K562 (cell line): ENCODE measurements around the gene PTPN5. TPM values are rescaled to one million over a fixed set of nuclear protein-coding genes. Genes with fewer than 3 reads are reported as not detected.

Experiments
- ATAC-seq: fragments of 200-7000 bp; cut with Tn5 transposase; 3 replicates; pipeline ENCODE4 v1.9.1; 2020; ENCODE audit warnings: moderate library complexity
- BruUV-seq: library from RNA; stranded (reverse); fragments of 400-500 nt; replicated peaks from 2 replicates; lab custom pipeline; 2021; lab: Mats Ljungman, UMichigan
- CTCF ChIA-PET: fragments of 300-600 bp; formaldehyde crosslinking; extraction: SDS; loops from one replicate; lab custom pipeline; 2021; ENCODE audit warnings: low intra/inter-chr PET ratio; lab: Yijun Ruan, JAX
- POLR2A ChIA-PET: fragments of 300-600, 350-650 bp; sonication (Branson Sonifier 250); formaldehyde crosslinking; extraction: SDS; loops from one replicate; lab custom pipeline; 2021; ENCODE audit warnings: antibody characterized with exemption, inconsistent platforms; lab: Yijun Ruan, JAX
- DNase-seq, 4 experiments: peaks; one replicate each; pipeline versions ENCODE4 v3.0.0 to v3.0.0-alpha.2; 2011 to 2018; ENCODE audit warnings: low spot score in 3 of 4, mixed read lengths in 3 of 4; ENCODE audit errors: extremely low read depth in 1 of 4
- FAIRE-seq: peaks from 2 replicates; lab custom pipeline; 2011; peaks lifted over from hg19 to GRCh38; lab: Jason Lieb, UNC
- H2AFZ ChIP-seq: 2 replicates; pipeline ENCODE4 v1.6.0; 2011; ENCODE audit warnings: low read depth, low read length, control low read depth, inconsistent platforms
- H3K27ac ChIP-seq: fragments of 200-600 bp; 3 replicates; pipeline ENCODE4 v1.8.0; 2011; ENCODE audit warnings: low read depth, mild to moderate bottlenecking, control low read depth, inconsistent platforms, low read length, moderate library complexity, mixed read lengths; ENCODE audit errors: extremely low read depth
- H3K27me3 ChIP-seq, 2 experiments: fragments of 300-600 bp in 1 of 2; 2 replicates in 1 of 2; 3 replicates in 1 of 2; pipeline versions ENCODE4 v1.6.0 to v1.8.0; 2011; ENCODE audit warnings: inconsistent platforms in 2 of 2, low read length in 2 of 2, mild to moderate bottlenecking in 1 of 2, mixed read lengths in 1 of 2, moderate library complexity in 1 of 2; ENCODE audit not compliant: control insufficient read depth in 2 of 2, insufficient read depth in 2 of 2
- H3K36me3 ChIP-seq: fragments of 300-600 bp; 3 replicates; pipeline ENCODE4 v1.8.0; 2011; ENCODE audit warnings: mild to moderate bottlenecking, low read length, inconsistent platforms; ENCODE audit not compliant: control insufficient read depth, insufficient read depth
- H3K4me1 ChIP-seq, 2 experiments: fragments of 200-600 bp in 1 of 2; replicated peaks in 1 of 2; 2 replicates in 1 of 2; 3 replicates in 1 of 2; pipeline versions ENCODE4 v1.5.1 to v1.8.0; 2011; ENCODE audit warnings: inconsistent platforms in 2 of 2, low read length in 2 of 2, mild to moderate bottlenecking in 1 of 2, mixed read lengths in 1 of 2, moderate library complexity in 1 of 2; ENCODE audit not compliant: control insufficient read depth in 2 of 2, insufficient read depth in 2 of 2
- H3K4me2 ChIP-seq: 2 replicates; pipeline ENCODE4 v1.6.1; 2011; ENCODE audit warnings: low read length, control low read depth, inconsistent platforms, mixed read lengths; ENCODE audit not compliant: insufficient read depth
- H3K4me3 ChIP-seq: fragments of 200-600 bp; sonication (generic), shearing (Covaris generic); 2 replicates; pipeline ENCODE4 v1.5.1; 2016; ENCODE audit warnings: control low read depth, inconsistent platforms
- H3K79me2 ChIP-seq: fragments of 200-600 bp; 3 replicates; pipeline ENCODE4 v1.8.0; 2011; ENCODE audit warnings: low read length, inconsistent platforms; ENCODE audit not compliant: control insufficient read depth, insufficient read depth
- H3K9ac ChIP-seq, 2 experiments: 2 replicates each; pipeline versions ENCODE4 v1.6.0 to v1.6.1; 2011; ENCODE audit warnings: low read depth in 2 of 2, low read length in 2 of 2, control low read depth in 1 of 2, inconsistent platforms in 1 of 2, mild to moderate bottlenecking in 1 of 2, mixed read lengths in 1 of 2; ENCODE audit not compliant: insufficient read depth in 1 of 2
- H3K9me1 ChIP-seq: one replicate; pipeline ENCODE4 v1.6.0; 2011; ENCODE audit warnings: inconsistent platforms, mild to moderate bottlenecking, low read length, moderate library complexity; ENCODE audit not compliant: control insufficient read depth, insufficient read depth
- H3K9me3 ChIP-seq: replicated peaks from 2 replicates; pipeline ENCODE4 v1.5.1; 2011; ENCODE audit warnings: low read depth, low read length, inconsistent platforms; ENCODE audit not compliant: control insufficient read depth, insufficient read depth
- H4K20me1 ChIP-seq: replicated peaks from 2 replicates; pipeline ENCODE4 v1.6.1; 2011; ENCODE audit warnings: low read length, inconsistent platforms, mixed read lengths; ENCODE audit not compliant: control insufficient read depth, insufficient read depth
- ARID2 ChIP-seq: fragments of 450-650 bp; IDR thresholded peaks from 2 replicates; pipeline ENCODE4 v1.6.1; 2017; ENCODE audit warnings: antibody characterized with exemption, mild to moderate bottlenecking
- CREB1 ChIP-seq, 2 experiments: sonication (generic) in 1 of 2; formaldehyde crosslinking in 1 of 2; IDR thresholded peaks; 2 replicates each; pipeline versions ENCODE4 v1.6.1 to v1.8.0; 2012 to 2022; ENCODE audit warnings: inconsistent platforms in 1 of 2, mild to moderate bottlenecking in 1 of 2, missing genetic modification reagents in 1 of 2, moderate library complexity in 1 of 2
- CREB3L1 ChIP-seq: fragments of 450-650 bp; IDR thresholded peaks from 2 replicates; pipeline ENCODE4 v1.6.1; 2014; ENCODE audit warnings: low read depth, mild to moderate bottlenecking, moderate library complexity, borderline replicate concordance
- DNMT1 ChIP-seq: fragments of 450-650 bp; IDR thresholded peaks from 2 replicates; pipeline ENCODE4 v1.6.1; 2016; ENCODE audit warnings: antibody characterized with exemption, mild to moderate bottlenecking
- FIP1L1 ChIP-seq: fragments of 200-400 bp; formaldehyde crosslinking; IDR thresholded peaks from 2 replicates; pipeline ENCODE4 v1.6.1; 2018; ENCODE audit warnings: mild to moderate bottlenecking, low read depth, low read length; ENCODE audit not compliant: poor library complexity, severe bottlenecking
- IRF2 ChIP-seq: sonication (generic); formaldehyde crosslinking; IDR thresholded peaks from 2 replicates; pipeline ENCODE4 v1.8.1; 2022; ENCODE audit warnings: mild to moderate bottlenecking, missing genetic modification reagents
- PRDM10 ChIP-seq: fragments of 450-650 bp; IDR thresholded peaks from 2 replicates; pipeline ENCODE4 v1.6.1; 2018; ENCODE audit not compliant: partially characterized antibody
- XRCC3 ChIP-seq: fragments of 450-650 bp; IDR thresholded peaks from 2 replicates; pipeline ENCODE4 v1.6.1; 2017; ENCODE audit warnings: mild to moderate bottlenecking, moderate library complexity
- ZNF316 ChIP-seq: fragments of 450-650 bp; IDR thresholded peaks from 2 replicates; pipeline ENCODE4 v1.6.1; 2016
- ZNF449 ChIP-seq: fragments of 250-450 bp; sonication (Bioruptor Pico); IDR thresholded peaks from 2 replicates; pipeline ENCODE4 v1.8.0; 2022; ENCODE audit warnings: moderate library complexity, mild to moderate bottlenecking, inconsistent platforms
- WGBS: fragments of 100-300 bp; shearing (Covaris generic); methylation state at CpG from one replicate; pipeline ENCODE4 v1.1.6; 2016; ENCODE audit warnings: low coverage, mixed read lengths; ENCODE audit not compliant: insufficient coverage; ENCODE audit errors: missing lambda C conversion rate; 5-methylcytosine and 5-hydroxymethylcytosine counted together
- in situ Hi-C: fragments of 300-500 bp; cut with MboI; formaldehyde crosslinking; loops from 4 replicates; pipeline ENCODE4 v1.15.0; 2018; ENCODE audit warnings: inconsistent platforms, mixed read lengths
- intact Hi-C: fragments of 100-400 bp; cut with micrococcal nuclease; formaldehyde crosslinking; loops from 2 replicates; pipeline ENCODE4 v1.14.2; 2022
- polyA plus RNA-seq, 8 experiments: library from polyadenylated mRNA; depleted of rRNA in 4 of 8; stranded (reverse) in 5 of 8; unstranded in 3 of 8; fragments of >200 nt; fragmentation: Nextera tagmentation in 2 of 8; fragmentation: Illumina TruSeq in 1 of 8; extraction: Ambion mirVana in 2 of 8; extraction: Trizol in 1 of 8; gene quantifications; 2 replicates each; pipeline versions ENCODE4 v1.2.1 to v1.2.3, GENCODE V29; 2011 to 2014; ENCODE audit warnings: inconsistent platforms in 1 of 8, missing spikeins in 1 of 8
- total RNA-seq, 7 experiments: library from RNA; depleted of rRNA in 6 of 7; stranded (reverse); fragments of >200 nt in 6 of 7; fragmentation: Illumina TruSeq in 2 of 7; extraction: Trizol in 2 of 7; gene quantifications; 2 replicates each; pipeline versions ENCODE4 v1.2.1 to v1.2.3, GENCODE V29; 2011 to 2021; ENCODE audit warnings: low replicate concordance in 1 of 7

PTPN5 gene
- total and polyA plus RNA-seq, 9 of the 15 experiments (the other 6 are each of a cell fraction or from before 2014, with no cell fraction given), result not detected

DNA sequence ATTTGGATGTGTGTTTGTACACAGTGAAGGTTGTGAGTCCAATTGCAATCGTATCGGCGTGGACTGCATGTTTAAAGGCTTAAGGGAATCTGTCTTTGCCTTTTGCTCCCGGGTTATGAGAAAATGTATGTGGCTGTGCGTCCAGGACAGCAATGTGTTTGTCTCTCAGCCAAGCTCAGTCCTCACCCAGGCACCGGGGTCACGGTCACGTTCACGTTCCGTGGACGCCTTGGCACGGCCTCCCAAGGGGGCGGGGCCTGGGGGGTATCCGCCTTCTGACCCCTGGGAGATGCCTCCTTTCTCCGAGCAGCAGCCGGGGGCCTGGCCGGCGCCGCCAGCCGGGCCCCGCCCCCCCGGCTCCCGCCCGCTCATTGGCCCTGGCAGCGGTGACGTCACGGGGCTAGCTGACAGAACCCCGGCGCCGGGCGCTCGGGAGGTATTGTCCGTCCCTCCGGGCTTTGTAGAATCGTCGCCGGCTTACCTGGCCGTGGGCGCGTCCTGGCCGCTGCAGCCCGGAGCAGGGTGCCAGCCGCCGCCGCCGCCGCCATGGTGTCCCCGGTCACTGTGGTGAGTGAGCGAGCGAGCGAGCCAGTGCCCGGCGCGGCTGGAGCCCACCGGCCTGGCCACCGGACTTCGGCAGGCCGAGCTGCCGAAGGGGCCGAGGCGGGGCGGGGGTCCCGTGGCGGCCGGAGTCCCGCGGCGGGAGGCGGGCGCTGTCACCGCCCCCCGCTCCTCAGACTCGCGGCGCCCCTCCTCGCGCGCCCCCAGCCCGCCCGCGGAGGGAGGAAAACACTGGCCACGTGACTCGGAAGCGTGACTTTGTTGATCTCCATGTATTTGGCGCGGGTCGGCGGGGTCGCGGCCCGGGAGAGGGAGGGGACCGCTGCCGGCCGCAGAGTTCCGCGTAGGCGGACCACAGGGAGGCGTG is 93.0 kb downstream of the PTPN5 start, which contains the start of gene TMEM86A:
TMEM86A (plus strand) TSS at position 439 of the 928 bp plus-strand sequence; CDS start at position 547, 108 bp downstream.
- no TSS peak for BruUV-seq
- in situ Hi-C loops (no loop called here), intact Hi-C loops (no loop called here)
- Histone ChIP-seq H3K9me1 (no peaks in the 10 kb centered on the region), H3K27ac (peak within 1 kb of the TSS; percentile 32; the same call in 1 of the 3 replicates), H3K36me3 (no peaks in the 10 kb centered on the region), H3K9ac (peak within 1 kb of the TSS; percentile 26 to 88; a peak in 3 of 4 replicates), H3K27me3 (peaks cover 0 to 14% of the 10 kb centered on the region in 2 experiments; a peak in 2 of 5 replicates), H3K9me3 (no peaks in the 10 kb centered on the region), H3K4me3 (peak within 1 kb of the TSS; percentile 63), H3K4me2 (peak within 1 kb of the TSS; percentile 88), H4K20me1 (no peaks in the 10 kb centered on the region; the same call in 1 of the 2 replicates), H3K79me2 (no peaks in the 10 kb centered on the region), H2AFZ (peak within 1 kb of the TSS; percentile 91), H3K4me1 (peaks cover 12 to 18% of the 10 kb centered on the region in 2 experiments; a peak in 4 of 5 replicates)
- POLR2A ChIA-PET, result interaction anchor here (0.7 to 1.6 kb wide), 3 partner anchors 15 to 26 kb away, joined by 3 read pairs; no protein-coding TSS in a partner anchor
- FAIRE-seq (peak; percentile 48), ATAC-seq (peak; percentile 95), DNase-seq (peak; percentile 90 to 98 (median 96))
- 2% methylated on average over 34 of the region's 98 CpGs for WGBS
- CTCF ChIA-PET, result no interaction called here
- TF ChIP-seq PRDM10, result no peak
- no peak for TF ChIP-seq XRCC3
- peak; percentile 75 for TF ChIP-seq CREB1 (IDR thresholded peaks at IDR 0.05)
- TF ChIP-seq CREB1 (CRISPR knock-in tag; IDR thresholded peaks at IDR 0.05), result peak; percentile 70; the same call in 1 of the 2 replicates
- TF ChIP-seq DNMT1, result no peak
- TF ChIP-seq FIP1L1, result no peak
- TF ChIP-seq CREB3L1, result no peak
- no peak for TF ChIP-seq ZNF449 (CRISPR knock-in tag)
- TF ChIP-seq ZNF316, result no peak
- no peak for TF ChIP-seq IRF2 (CRISPR knock-in tag)
- TF ChIP-seq ARID2, result no peak
